ENCODE results near the gene HK1.
"Not testable (repeated sequence)": the region's sequence is repeated elsewhere in the genome, so short reads cannot be mapped to it uniquely, and the experiment has no call there.

Gene HK1

DNA sequence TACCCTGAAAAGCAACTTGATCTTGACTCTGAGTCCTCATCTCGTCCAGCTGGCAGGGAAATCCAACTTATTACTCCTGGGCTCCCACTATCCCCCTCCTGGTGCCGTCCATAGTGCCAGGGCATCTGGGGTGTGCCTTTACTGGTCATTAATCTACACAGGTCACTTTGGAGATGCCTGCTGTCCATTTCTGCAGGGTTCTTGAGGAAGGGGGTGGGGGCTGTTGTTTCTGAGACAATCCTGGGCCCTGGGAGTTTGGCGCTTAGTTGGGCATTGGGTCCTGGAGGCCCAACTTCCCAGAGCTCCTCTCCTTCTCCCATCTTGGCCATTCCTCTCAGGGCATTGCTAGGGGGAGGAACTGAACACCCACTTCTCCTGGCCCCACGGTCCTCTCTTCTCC lies 144.4 kb downstream of the HK1 start:
- no peak for DNase-seq (ENCODE audit: low read depth)

DNA sequence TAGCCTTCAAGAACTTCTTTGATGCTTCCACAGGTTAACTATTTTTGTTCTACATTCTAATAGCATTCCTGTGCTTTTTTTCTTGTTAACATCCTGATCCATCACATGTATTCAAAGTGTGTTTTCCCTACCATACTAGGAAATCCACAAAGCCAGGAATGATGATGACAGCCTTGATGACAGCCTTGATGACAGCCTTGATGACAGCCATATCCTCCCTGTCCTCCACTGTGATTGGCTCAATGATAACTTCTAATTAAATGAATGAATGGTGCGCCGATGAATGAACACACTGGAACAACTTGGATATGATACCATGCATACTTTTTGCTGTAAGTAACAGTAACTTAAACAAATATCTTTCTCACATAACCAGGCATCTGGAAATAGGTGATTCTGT lies 146.7 kb downstream of the HK1 start:
- DNase-seq (ENCODE audit: low read depth), result no peak

DNA sequence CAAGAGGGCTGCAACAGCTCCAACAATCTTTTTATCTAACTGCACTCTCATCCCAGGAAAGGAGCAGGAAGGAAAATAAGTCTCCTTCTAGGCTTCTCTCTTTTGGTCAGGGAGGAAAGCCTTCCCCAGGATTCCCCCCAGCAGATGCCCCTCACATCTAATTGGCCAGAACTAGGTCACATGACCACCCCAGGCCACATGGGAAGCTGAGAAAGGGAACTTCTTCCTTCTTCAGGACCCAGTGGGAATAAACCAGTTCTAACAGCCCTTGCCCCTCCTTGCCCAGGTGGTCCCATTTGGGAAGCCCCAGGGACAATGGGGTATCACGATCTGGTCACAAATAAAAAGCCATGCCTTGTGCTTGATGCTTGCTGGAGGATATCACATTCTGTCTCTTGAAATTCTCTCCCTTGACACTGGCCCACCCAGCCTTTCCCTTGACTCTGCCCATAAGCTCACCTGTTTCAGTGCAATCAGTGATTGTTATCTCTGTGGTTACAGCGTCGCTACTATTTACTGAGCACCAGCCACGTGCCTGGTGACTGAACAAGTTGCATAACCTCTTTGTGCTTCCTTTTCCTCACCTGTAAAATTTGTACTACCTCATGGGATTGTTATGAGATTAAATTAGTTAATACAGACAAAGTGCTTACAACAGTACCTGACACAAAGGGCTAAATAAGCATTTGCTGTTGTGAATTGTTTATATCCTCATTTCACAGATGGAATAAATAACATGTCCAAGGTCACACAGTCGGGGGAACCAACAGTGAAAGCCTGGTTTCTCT lies 147.4 kb downstream of the HK1 start:
- DNase-seq (ENCODE audit: low read depth), result no peak

DNA sequence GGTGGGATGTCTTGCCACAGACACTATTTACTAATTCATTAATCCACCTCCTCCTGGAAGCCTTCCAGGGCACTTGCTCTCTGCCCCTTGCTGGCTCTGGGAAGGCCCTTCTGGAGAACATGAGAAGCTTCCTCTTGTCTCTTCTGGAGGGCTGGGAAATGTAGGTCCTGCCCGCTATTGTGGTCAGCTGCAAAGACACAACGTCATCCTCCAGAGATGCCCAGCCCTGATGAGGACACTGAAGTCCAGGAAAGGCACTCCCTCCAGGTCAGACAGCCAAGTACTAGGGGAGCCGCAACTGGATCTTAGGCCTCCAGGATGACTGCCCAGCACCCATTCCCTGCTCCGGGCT lies 148.1 kb downstream of the HK1 start:
- DNase-seq (ENCODE audit: low read depth), result peak; percentile 61

GRCh38 chr10:69428165-69428564 lies 149.9 kb downstream of the HK1 start:
- DNase-seq (ENCODE audit: low read depth), result no peak

DNA sequence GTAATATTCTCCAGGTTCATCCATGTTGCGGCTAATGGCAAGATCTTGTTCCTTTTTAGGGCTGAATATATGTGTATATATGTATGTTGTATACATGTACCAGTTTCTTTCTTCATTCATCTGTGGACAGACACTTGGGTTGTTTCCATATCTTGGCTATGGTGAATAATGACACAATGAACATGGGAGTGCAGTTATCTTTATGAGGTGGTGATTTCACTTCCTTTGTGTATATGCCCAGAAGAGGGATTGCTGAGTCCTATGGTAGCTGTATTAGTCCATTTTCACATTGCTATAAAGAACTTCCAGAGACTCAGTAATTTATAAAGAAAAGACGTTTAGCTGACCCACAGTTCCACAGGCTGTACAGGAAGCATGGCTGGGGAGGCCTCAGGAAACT lies 155.9 kb downstream of the HK1 start:
- DNase-seq (ENCODE audit: low read depth), result peak; percentile 82

DNA sequence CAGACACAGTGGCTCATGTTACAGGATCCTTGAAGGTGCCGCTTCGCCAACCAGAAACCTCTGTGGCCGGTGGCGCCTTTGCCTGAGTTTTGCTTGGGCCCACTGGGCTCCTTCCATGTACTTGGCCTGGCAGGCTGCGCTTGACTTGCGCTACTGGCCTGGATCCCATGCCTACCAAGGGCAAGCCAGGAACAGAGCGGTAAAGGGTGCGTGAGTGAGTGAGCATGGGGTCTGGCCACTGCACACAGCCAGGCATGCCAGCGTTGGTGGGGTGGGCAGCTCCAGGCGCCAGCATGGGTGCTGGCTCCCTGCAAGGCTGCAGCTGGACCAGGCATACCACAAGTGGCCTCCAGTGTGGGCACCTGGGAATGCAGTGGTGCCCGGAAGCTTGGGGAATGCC lies 156.6 kb downstream of the HK1 start:
- no peak for DNase-seq (ENCODE audit: low read depth)

DNA sequence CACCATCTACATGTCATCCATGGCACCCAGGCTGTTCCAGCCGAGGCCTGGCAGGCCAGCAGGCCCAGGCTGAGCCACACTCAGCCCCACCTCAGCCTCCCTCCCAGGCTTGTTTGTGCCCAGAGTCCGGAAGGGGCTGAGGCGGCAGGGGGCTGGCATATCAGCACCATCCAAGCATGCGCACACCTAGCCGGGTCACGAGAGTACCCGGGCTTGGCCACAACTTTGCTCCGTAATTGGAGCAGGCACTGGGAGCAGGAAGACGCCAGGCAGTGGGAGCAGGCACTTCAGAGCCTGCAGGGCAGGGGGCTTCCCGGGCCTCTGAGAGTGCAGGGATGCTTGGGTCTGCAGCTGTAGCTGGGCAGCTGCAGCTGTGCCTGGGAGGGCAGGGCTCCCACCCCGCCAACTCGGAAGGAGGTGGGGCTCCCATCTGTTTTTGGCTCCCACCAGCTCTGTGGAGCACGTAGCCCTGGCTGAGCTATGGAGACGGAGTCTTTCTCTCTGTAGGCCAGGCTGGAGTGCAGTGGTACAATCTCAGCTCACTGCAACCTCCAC lies 157.7 kb downstream of the HK1 start:
- DNase-seq (ENCODE audit: low read depth), result no peak

GRCh38 chr10:69437321-69438259 lies 159.3 kb downstream of the HK1 start:
- DNase-seq (ENCODE audit: low read depth), result no peak

- peak; percentile 77 for DNase-seq (ENCODE audit: low read depth)
Measured at GRCh38 chr10:69438536-69439349, 160.4 kb downstream of the HK1 start.

DNA sequence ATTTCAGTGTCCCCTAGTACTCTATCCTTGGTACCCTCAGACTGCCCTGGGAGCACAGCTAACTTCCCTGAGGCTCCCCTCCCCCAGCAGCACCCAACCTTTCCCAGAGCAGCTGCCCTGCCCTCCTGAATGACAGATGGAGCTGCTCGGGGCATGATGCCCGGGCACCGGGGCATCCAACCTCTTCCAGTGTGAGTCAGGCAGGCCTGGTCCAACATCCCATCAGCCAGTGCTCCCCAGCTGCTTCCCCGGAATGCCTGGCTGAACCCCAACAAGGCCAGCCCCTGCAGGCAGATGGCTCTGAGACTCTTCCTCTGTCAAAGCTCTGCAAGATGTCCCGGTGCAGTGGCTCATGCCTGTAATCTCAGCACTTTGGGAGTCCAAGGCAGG lies 161.0 kb downstream of the HK1 start:
- peak; percentile 44 for DNase-seq (ENCODE audit: low read depth)

DNA sequence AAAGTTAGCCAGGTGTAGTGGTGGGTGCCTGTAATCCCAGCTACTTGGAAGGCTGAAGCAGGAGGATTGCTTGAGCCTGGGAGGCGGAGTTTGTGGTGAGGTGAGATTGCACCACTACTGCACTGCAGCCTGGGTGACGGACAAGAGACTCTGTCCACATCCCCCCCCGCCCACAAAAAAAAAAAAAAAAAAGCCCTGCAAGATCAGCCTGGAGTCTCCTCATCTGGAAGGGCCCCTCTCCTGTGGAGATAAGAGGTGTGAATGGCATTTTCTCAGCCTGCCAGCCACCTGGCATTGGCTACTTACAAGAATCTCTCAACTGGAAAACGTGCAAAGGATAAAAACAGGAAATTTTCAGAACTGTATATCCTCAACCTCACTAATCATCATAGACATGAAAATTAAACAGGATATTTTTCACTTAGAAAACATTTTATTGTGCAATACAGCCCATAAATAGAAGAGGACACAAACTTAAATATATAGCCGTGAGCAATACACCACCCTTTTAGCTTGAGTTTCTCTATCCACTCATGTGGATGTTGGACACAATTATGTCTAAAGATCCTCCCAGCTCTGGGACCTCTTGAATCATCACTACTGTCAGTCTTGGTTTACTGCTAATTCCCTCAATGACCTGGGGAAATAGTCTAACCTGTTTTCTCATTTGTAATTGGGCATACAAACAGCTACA lies 161.7 kb downstream of the HK1 start:
- DNase-seq (ENCODE audit: low read depth), result peak; percentile 95

GRCh38 chr10:69443354-69443753 lies 165.1 kb downstream of the HK1 start:
- DNase-seq (ENCODE audit: low read depth), result no peak

GRCh38 chr10:69445041-69445440 lies 166.7 kb downstream of the HK1 start:
- peak; percentile 37 for DNase-seq (ENCODE audit: low read depth)

GRCh38 chr10:69446229-69446628 lies 167.9 kb downstream of the HK1 start:
- no peak for DNase-seq (ENCODE audit: low read depth)

DNA sequence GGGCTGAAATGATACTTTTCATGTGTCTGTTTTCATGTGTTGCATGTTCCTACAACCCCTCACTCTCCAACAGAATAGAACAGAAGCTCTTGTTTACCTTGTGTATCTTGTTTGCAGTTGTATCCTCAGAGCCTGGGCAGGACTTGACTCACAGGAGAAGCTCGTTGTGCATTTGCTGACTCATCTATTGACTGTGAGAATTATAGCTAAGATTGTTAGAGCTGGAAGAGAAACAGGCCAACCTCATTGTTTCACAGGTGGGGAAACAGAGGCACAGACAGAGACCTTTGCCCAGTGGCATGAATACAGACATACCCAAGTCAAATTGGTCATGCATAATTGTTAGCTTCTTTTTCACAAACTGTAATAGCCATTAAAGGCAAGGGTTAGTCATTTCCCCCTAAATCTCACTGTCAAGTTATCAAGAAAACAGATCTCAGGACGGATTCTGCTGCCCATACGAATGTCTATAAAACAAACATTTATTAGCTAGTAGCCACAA lies 168.4 kb downstream of the HK1 start:
- DNase-seq (ENCODE audit: low read depth), result peak; percentile 95

DNA sequence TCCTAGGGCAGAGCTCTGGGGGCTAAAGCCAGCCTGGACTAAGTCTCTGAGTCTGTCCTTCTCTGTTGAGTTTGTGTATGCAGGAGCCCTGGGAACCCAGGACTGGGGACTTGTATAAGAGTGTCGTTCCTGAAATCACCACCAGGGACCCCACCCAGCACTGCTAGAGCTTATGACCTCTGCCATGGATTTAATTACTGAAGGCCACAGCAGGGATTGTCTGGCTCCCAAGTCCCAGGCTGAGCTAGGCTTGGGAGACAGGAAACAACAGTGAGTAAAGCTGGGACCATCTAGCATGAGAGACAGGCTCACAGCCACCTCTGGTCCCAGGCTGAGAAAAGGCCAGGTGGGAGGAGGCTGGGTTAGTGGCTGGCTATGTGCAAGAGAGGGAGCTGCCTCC lies 171.5 kb downstream of the HK1 start:
- peak; percentile 59 for DNase-seq (ENCODE audit: low read depth)

GRCh38 chr10:69450395-69450794 lies 172.1 kb downstream of the HK1 start:
- DNase-seq (ENCODE audit: low read depth), result not testable (repeated sequence)

DNA sequence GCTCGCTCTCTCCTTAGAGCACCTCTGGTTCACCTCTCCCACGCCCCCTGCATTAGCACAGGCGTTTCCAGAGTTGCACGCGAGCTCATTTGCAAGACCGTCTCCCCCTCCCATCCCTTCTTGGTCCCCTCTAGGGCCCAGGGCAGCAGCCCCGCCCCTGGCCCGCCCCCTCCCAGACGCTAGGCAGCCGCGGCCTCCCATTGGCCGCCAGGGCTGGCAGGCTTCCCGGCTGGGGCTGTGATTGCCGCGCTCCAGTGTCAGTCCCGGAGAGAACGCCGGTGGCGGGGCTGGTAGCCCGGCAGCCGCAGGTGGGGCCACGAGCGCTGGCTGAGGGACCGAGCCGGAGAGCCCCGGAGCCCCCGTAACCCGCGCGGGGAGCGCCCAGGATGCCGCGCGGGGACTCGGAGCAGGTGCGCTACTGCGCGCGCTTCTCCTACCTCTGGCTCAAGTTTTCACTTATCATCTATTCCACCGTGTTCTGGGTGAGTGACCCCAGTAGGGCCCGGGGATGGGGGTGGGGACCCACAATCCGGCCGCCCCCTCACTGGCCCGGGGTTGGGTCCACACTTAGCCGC lies 173.0 kb downstream of the HK1 start, which contains the start of gene TSPAN15:
Gene TSPAN15 (plus strand): TSS at position 257 of the 575 bp plus-strand sequence. CDS start 130 bp downstream, at position 387.
- peak; percentile 64 for DNase-seq (ENCODE audit: low read depth)

Measured in amniotic epithelial cell (primary cell).